ENCODE data around the gene SMC6.

SMC6 gene

DNA sequence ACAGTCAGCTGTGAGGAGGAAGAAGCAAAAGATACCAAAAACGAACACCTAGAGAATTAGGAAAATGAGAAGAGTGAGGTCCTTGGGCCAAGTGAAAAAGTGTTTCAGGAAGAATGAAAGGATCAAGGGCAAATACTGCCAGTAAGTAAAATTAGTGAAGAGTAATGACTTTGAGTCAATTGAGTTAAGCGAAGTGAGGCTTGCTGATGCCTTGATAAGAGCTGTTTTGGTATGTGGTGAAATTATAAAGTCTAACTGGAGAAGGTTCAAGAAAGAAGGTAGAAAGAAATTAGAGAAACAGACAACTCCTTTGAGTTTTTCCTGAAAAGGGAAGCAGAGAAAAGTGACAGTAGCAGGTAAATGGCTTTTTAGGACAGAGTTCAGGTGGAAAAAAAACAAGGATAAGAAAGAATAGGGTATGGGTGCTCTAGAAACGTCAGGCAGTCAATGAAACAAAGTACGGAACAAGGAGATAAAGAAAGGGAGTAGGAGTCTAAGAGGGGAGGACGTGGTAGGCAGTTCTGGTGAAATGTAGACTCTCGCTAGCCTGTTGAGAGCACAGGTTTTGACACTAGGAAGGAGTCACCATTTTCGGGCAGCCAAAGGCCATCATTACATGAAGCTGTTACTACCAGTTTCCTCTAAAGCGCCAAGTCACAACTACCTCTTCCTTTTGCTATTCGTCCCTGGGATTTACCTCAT lies 42.9 kb downstream of the SMC6 start:
- DNase-seq, result no peak

DNA sequence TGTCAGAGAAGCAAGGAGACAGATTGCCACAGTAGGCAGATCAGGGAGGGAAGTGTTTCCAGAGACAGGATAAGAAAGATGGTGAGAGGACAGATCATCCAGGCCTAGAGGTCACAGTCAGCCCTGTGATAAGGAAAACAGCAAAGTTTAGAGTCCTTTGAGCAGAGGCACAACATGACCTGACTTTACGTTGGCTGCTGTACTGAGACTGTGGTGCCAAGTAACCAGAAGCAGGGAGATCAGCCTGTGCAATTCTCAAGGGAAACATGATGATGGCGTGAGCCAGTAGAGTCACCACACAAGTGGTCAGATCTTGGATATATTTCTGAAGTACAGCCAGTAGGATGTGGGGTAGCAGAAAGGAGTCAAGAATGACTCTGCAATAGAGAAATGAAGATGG lies 43.7 kb downstream of the SMC6 start:
- DNase-seq, result no peak

DNA sequence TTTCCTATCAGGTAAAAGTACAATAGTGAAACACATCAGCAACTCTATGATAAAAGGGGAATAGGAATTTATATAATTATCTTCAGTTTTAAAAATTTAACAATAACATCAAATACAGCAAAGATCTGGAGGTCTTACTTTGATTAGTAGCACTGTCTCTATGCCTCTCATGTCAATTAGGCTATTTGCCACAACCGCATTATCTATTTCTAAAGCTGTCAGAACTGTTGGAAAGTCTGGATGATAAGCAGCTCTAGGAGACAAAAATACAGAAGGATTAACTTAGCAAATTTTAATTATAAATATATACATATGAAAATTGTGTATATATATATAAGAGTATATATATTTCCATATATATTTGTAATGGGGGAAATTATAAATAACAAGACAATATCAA lies 45.1 kb downstream of the SMC6 start:
- no peak for DNase-seq

DNA sequence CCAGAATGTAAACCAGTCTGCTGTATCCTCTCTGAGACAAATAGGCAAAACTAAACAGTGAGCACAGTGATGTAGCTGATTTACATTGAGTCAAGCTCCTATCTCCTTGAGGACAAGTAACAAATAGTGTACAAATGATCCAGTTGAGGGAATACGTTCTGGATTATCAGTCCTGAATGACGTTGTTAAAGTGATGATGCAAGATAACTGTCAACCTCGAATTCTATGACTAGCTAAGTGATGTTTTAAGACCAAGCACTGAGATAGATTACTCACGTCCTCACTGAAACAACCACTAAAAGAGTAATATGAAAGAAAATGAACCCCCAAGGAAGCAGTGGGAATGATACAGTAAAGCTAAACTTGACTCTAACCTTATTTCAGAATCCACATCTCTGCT lies 46.8 kb downstream of the SMC6 start:
- no peak for DNase-seq

DNA sequence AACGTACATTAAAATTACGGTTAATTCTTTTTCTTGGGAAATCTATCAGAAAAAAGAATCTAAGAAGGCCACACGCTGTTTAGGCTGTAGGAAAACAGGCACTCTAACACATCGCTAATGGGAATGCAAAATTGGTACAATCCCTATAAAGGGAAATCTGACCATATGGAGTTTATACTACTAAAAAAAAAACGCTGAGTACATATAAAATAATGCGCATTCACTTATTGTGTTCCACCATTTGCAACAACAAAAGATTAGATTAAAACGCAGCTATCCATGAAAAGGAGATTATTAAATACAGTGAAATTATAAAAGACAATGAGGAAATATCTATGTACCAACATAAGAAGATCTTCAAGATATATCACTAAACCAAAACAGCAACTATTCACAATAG lies 62.8 kb downstream of the SMC6 start:
- DNase-seq, result no peak

DNA sequence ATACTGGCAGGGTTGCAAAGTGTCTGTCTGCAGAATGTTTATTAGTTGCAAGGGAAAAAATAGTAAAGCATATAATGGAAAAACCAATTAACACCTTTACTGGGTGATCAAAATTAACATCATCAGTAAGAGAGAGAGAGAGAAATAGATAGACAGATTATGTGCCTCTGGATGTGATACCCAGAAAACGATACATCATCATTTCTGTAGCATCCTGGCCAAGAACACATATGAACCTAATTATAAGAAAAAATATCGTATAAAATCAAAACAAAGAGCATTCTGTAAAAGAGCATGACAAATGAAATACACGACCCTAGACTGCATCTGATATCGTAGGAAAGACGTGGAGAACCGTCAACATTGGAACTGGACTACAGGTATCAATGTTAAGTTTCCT lies 64.6 kb downstream of the SMC6 start:
- no peak for DNase-seq

DNA sequence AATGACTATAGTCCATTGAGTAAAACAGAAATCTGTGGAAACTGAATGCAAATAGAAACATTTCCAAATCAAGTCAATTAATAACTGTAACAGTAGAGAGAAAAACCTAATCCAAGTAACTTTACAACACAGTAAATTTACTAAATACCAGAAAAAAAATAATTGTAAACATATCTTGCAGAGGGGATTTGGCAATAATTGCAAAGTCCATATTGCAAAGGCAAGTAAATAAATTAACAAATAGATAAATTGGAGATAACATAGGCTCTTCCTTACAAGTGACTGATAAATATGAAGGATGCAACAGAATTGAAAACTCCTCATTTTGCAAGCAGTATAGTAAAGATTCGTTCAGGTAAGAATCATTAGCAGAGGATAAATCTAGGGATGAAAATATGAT lies 65.0 kb downstream of the SMC6 start:
- no peak for DNase-seq

DNA sequence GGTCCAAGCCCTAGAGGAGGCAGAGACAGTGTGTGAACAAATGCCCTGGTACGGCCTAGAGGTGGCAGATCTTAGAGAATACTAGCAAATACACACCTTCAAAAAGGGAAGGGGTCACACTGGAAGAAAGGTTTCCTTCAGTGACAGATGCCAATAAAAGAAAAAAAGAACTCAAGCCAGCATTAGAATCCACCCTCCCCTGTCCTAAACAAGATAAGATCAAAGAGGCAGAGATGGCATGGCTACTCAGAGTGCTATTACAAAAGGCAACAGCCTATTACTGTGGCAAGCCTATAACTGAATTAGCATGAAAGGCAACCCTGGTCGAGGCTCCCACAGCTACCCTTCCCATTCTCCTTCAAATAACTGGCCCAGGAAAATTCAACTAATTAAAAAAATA lies 69.6 kb downstream of the SMC6 start:
- DNase-seq, result no peak

DNA sequence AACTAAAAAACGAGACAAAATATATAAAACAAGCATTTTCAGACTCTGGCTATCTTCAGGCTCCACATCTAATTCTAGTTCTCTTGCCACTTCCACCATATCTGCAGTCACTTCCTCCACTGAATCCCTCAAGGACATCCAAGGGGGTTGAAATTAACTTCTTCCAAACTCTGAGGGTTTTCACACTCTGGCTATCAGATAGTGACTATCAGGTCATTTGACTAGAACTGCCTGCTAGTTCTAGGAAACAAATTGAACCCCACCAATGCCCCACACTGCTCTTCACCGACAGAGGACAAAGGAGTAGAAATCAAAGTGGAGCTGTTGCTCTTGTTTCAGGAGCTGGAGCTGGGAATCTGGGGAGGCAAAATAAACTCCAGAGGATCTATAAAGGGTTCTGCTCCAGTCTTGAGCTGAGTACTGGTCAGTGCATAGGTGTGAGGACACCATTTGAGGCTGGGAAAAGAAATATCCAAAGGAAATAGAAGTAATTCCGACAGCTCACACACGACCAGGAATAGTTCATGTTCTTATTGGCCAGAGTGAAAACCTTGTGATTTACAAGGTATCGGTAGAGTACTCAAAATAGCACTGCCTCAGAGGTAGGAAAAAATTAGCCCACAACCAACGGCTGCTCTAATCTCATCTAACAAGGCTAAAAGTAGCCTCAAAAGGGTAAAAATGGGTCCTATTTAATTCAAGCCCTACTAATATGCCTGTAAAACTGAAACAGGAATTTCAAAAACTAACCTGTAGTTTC lies 71.3 kb downstream of the SMC6 start:
- DNase-seq, result no peak

DNA sequence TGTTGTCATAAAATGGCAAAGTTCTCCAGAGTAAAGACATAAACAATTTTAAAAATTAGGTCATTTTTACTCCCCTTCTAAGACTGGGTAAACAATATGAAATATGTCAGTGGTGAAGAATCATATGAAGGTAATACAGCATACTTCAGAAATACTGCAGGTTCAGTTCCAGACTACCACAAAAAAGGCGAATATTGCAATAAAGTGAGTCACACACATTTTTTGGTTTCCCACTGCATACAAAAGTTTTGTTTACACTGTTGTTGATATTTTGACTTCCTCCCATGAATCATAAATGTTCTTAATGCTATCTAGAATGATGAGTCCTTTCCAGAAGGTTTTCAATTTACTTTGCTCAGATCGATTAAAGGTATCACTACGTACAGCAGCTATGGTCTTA lies 73.5 kb downstream of the SMC6 start:
- no peak for DNase-seq

DNA sequence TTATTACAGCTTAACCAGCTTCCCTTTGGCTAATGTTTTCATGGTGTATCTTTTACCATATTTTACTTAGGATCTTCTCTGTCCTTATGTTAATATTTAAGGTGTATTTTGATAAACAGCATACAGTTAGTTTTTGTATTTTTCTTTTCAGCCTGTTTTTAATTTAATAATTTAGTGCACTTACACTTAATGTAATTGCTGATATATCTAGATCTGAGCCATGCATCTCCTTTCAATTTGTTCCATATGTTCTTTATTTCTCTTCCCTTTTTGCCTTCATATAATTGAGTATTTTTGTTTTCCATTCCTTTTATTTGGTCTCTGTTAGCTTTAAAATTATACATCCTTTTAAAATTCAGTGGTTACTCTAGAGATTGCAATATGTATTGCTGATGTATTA lies 78.8 kb downstream of the SMC6 start:
- DNase-seq, result no peak

DNA sequence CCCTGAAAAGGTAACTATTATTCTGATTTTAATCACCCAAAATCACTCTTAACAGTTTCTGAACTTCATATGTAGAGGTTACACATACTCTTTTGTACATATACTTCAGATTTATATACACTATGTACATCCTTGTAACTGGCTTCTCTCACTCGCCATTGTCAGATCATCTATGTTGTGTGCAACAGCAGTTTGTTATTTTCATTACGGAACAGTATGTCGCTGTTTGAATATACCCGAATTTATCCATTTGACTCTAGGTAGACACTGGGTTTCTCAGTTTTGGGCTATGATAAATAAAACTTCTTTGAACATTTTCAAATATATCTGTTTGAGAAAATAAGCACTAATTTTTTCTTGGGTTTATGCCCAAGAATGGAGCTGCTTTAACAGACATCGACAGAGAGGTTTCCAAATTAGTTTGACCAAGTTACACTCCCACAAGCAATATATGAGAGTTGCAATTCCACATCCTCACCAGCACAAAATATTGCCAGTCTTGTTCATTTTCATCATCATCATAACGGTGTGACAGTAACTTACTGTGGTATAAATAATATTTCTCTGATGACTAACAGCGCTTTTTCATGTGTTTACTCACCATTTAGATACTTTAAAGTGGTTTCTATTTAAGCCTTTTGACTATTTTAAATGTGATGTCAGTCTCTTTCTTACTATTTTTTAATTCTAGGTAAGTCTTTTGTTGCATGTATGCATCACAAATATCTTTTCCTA lies 80.9 kb downstream of the SMC6 start:
- DNase-seq, result no peak

DNA sequence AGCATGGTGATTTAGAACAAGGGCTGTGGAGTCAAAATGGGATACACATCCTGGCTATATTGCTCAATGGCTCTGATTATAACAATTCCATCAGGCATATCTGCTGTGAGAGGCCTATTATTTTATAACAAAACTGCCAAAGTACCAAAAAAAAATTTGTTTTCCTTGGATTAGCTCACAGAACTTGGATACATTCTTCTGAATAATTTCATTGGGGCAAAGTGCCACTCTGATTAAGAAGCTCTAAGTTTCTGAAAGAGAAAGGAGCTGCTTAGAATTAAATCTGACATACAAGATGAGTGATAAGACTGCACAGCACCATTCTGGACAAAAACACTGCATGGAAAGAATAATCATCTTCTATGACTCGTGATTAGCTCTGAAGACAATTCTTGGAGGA lies 85.7 kb downstream of the SMC6 start:
- DNase-seq, result no peak

DNA sequence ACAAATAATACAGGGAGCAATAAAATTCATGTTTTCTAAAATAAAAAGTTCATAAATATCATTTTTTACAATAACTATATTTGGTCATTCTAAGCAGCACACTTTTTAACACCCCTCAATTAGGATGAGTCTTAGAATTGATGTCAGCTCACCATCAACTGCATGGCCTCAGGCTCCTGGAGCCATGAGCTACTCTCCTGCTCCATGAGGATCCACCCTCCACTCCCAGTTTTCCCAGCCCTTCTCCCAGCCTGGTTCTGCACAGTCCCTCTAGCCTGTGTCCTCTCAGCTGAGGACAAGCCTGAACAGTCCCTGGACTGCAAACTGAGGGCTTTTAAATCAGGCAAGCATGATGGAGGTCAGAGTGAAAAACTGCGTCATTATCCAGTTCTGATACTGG lies 89.1 kb downstream of the SMC6 start:
- no peak for DNase-seq

DNA sequence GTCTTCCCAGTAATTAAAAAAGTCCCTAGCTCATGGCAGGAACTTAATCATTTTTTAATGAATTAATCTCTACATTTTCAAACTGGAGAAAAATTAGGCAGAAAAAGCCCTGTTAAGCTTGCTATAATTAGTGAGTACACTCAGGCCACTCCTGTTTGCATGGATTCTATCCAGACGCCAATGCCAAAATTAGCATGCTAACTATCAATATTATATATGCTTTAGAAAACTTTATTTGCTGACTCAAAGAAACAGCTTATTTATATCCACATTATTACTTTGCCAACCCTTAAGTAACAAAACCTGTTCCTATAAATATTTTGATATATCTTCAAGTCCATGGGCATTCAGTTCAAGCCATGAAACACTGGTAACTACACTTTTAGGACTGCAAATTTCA lies 90.9 kb downstream of the SMC6 start:
- DNase-seq, result no peak

DNA sequence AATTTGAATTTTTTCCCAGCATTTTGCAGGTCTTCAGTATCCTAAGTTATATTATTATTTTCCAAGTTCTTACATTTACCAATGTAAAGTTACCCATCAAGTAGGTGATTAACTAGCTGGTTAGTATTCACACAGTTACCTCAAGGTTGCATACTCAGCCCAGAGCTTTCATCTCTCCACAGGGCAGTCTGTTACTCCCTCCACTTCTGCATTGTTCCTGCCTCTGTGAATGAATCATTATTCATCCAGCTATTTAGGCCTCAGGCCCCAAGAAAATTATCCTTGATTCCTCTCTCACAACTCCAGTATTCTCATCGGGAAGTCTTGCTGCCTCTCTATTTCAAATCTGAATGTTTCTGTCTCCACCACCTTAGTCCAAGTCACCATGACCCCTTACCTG lies 92.2 kb downstream of the SMC6 start:
- no peak for DNase-seq

DNA sequence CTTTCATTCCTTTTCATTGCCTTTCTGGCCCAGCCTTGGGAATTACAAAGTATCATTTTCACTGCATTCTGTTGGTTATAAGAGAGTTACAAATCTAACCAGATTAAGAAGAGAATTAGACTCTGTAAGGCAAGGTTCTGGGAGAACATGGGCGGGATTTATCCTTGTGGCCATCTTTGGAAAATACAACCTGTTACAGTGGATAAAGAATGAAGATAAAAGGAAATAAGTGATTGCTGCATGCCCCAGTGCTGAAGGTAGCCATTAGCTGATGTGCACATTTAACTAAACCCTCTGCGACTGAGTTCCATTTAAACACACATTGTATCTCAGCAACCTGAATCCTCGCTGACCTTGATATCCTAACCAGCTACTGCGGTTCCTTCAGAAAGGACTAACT lies 93.4 kb downstream of the SMC6 start:
- DNase-seq, result no peak

DNA sequence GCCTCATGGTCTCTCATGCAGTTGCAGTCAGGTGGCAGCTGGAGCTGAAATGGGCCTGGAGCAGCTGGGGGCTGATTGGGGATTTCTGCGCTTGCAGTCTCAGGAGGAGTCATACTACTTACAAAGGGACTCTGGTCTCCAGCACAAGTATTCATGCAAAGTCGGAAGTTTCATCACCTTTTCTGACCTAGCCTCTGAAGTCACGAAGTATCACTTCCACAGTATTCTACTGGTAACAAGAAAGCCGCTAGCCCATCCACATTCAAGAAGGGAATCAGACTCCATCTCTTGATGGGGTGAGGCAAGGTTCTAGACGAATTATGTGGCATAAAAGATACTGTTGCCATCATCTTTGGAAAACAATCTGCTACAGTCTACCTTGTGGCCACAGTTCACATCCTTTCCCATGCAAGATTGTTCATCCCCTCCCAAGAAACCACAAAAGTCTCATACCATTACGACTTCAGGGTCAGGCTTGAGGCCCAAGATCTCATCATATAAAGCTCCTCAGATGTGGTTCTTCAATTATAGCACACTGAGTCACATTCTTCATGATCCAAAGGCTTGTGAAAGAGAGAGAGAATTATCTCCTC lies 95.3 kb downstream of the SMC6 start:
- DNase-seq, result no peak

DNA sequence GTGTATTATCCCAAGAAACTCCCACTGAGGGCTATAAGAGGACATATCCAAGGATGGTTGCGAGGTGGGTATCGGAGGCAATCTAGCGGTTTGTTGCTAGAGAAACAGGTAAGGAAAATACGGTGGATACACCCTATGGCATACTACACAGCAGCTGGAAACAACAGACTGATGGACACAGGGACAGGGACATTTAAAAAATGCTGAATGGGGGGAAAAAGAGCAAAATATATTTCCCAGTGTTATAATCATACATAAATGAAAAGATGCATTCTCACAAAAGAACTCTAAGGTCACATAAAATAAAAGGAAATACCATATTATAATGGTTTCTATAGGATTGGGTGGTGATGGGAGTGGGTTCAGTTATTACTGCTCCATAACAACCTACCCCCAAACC lies 95.9 kb downstream of the SMC6 start:
- DNase-seq, result no peak

DNA sequence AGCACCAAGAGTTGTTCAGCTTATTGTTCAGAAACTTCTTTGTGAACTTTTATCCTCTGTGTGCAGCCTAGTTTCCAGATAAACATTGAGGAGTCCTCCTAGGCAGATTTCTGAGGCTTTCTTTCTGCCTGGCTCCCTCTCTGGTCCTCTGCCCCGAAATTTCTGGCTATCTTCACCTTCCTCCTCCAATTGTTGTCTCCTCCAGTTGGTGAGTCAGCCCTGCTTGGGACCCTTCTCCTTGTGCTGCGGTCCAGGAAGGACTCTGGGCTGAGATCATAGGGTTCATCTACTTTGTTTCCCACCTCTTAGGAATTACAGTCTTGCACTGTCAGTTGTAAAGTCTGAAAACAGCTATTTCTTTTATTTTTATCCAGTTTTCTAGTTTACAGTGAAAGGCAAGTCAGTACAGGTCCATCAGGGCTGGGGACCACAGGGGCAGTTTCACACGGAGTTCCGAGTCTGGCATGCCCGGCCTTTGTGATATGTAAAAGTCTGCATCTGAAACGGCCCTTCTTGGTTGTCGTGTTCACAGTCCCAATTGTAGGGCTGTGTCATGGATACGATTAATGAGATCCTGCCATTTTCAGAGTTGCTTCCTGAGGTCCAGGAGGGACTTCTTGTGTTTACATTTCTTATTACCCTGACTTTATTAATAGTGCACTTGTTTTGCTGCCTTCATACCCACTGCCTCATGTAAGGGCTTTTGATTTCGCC lies 100.8 kb downstream of the SMC6 start:
- DNase-seq, result no peak

DNA sequence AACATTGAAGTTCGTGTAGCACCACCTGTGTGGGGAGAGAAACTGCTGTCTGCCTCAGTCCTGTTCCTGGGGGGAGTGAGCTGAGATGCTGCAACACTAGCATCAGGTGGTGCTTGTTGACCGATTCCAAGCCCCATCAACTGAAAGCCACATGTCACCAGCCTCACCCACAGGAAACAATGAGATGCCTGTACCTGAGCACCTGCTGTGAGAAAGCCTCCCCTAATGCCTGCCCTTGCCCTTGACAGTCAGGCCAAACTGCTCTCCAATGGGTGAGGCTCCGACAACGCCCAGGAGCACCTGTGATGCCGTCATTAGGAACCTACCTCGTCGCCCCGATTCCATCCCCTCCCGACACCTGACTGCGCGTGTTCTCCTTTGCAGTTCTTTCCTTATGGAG lies 104.6 kb downstream of the SMC6 start:
- no peak for DNase-seq

DNA sequence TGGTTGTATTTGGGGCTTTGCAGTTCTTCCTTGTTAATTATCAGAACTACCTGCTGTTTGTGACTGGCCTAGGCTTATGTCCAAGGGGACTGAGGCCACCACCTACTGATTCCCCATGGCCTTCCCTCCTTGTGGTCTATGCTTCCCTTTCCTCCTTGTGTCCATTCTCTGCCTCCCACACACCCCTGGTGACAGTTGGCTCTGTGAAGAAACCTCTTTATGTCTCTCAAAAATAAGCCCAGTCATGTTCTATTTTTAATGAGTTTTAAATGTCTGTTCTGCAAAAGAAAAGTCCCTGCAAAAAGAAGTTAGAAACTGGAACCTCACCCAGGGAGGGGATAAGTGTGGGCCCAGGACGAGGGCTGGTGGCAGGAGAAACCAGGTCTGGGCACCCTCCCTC lies 105.0 kb downstream of the SMC6 start:
- DNase-seq, result no peak

All from SIG-M5 (cell line).